HepG2 (cell line): ENCODE results near the gene TAPBP. TPM values are rescaled to one million over a fixed set of nuclear protein-coding genes. Genes with fewer than 3 reads are reported as not detected.

Source experiments
- BRD4 ChIP-seq: sonication (generic); formaldehyde crosslinking; IDR thresholded peaks from 2 replicates; pipeline ENCODE4 v1.4.0; 2020; ENCODE audit warnings: missing genetic modification reagents
- LCORL ChIP-seq, 2 experiments: fragments of 450-650 bp in 1 of 2; sonication (generic) in 1 of 2; formaldehyde crosslinking in 1 of 2; IDR thresholded peaks; 2 replicates each; pipeline versions ENCODE4 v1.5.0 to v1.6.1; 2017 to 2020; ENCODE audit warnings: antibody characterized with exemption in 1 of 2, missing genetic modification reagents in 1 of 2
- NKX3-1 ChIP-seq: sonication (generic); formaldehyde crosslinking; IDR thresholded peaks from 2 replicates; pipeline ENCODE4 v1.5.0; 2020; ENCODE audit warnings: missing genetic modification reagents
- RELA ChIP-seq: sonication (generic); formaldehyde crosslinking; IDR thresholded peaks from 2 replicates; pipeline ENCODE4 v1.4.0; 2020; ENCODE audit warnings: missing genetic modification reagents
- SIX4 ChIP-seq: sonication (generic); formaldehyde crosslinking; IDR thresholded peaks from 2 replicates; pipeline ENCODE4 v1.4.0; 2020; ENCODE audit warnings: missing genetic modification reagents
- SP140L ChIP-seq: sonication (generic); formaldehyde crosslinking; IDR thresholded peaks from 2 replicates; pipeline ENCODE4 v1.4.0; 2020; ENCODE audit warnings: missing genetic modification reagents, borderline replicate concordance
- YEATS2 ChIP-seq: sonication (generic); formaldehyde crosslinking; IDR thresholded peaks from 2 replicates; pipeline ENCODE4 v1.4.0; 2020; ENCODE audit warnings: missing genetic modification reagents, borderline replicate concordance
- ZBTB20 ChIP-seq: sonication (generic); formaldehyde crosslinking; IDR thresholded peaks from 2 replicates; pipeline ENCODE4 v1.8.1; 2023; ENCODE audit warnings: missing genetic modification reagents, low read depth, mild to moderate bottlenecking, borderline replicate concordance
- ZKSCAN1 ChIP-seq: fragments of 150-350 bp; IDR thresholded peaks from 2 replicates; pipeline ENCODE4 v1.6.1; 2014; ENCODE audit warnings: low read length
- ZNF619 ChIP-seq: sonication (generic); formaldehyde crosslinking; IDR thresholded peaks from 2 replicates; pipeline ENCODE4 v1.4.0; 2020; ENCODE audit warnings: mild to moderate bottlenecking, missing genetic modification reagents
- ZNF660 ChIP-seq: sonication (generic); formaldehyde crosslinking; IDR thresholded peaks from 2 replicates; pipeline ENCODE4 v1.5.1; 2020; ENCODE audit warnings: mild to moderate bottlenecking, low read depth, missing genetic modification reagents, borderline replicate concordance
- polyA plus RNA-seq, 8 experiments: library from polyadenylated mRNA; depleted of rRNA in 3 of 8; stranded (reverse) in 7 of 8; unstranded in 1 of 8; fragments of >200 nt; fragmentation: Illumina TruSeq in 4 of 8; extraction: Trizol in 4 of 8; gene quantifications; 2 replicates each; pipeline versions ENCODE4 v1.2.1 to v1.2.3, GENCODE V29; 2011 to 2016; ENCODE audit warnings: low read depth in 4 of 8, missing spikeins in 1 of 8, mixed read lengths in 1 of 8; ENCODE audit not compliant: insufficient read depth in 1 of 8
- total RNA-seq, 5 experiments: library from RNA; depleted of rRNA; stranded (reverse); fragments of >200 nt; fragmentation: Illumina TruSeq; extraction: Trizol; gene quantifications; 2 replicates each; pipeline ENCODE4 v1.2.3, GENCODE V29; 2016; ENCODE audit warnings: low read depth in 1 of 5
- TF ChIP-seq, protein P1 (sequence below): sonication (generic); formaldehyde crosslinking; IDR thresholded peaks from 2 replicates; pipeline ENCODE4 v1.8.1; 2023; ENCODE audit warnings: mild to moderate bottlenecking, missing genetic modification reagents
- TF ChIP-seq, protein P2 (sequence below): sonication (generic); formaldehyde crosslinking; IDR thresholded peaks from 2 replicates; pipeline ENCODE4 v1.9.0; 2021; ENCODE audit warnings: mild to moderate bottlenecking, missing genetic modification reagents
- TF ChIP-seq, protein P3 (sequence below): sonication (generic); formaldehyde crosslinking; conservative IDR thresholded peaks from 2 replicates; pipeline ENCODE4 v1.8.0; 2022; ENCODE audit warnings: mild to moderate bottlenecking, moderate library complexity, missing genetic modification reagents
- TF ChIP-seq, protein P4 (sequence below): sonication (generic); formaldehyde crosslinking; IDR thresholded peaks from 2 replicates; pipeline ENCODE4 v1.5.1; 2020; ENCODE audit warnings: missing genetic modification reagents, mild to moderate bottlenecking, borderline replicate concordance
- TF ChIP-seq, protein P5 (sequence below): sonication (generic); formaldehyde crosslinking; IDR thresholded peaks from 2 replicates; pipeline ENCODE4 v1.8.1; 2023; ENCODE audit warnings: missing genetic modification reagents, inconsistent platforms, borderline replicate concordance

The TAPBP gene
- total and polyA plus RNA-seq, 2 of the 13 experiments (the other 11 are each of a cell fraction or from before 2014, with no cell fraction given), result 27.4 to 32.3 TPM

DNA sequence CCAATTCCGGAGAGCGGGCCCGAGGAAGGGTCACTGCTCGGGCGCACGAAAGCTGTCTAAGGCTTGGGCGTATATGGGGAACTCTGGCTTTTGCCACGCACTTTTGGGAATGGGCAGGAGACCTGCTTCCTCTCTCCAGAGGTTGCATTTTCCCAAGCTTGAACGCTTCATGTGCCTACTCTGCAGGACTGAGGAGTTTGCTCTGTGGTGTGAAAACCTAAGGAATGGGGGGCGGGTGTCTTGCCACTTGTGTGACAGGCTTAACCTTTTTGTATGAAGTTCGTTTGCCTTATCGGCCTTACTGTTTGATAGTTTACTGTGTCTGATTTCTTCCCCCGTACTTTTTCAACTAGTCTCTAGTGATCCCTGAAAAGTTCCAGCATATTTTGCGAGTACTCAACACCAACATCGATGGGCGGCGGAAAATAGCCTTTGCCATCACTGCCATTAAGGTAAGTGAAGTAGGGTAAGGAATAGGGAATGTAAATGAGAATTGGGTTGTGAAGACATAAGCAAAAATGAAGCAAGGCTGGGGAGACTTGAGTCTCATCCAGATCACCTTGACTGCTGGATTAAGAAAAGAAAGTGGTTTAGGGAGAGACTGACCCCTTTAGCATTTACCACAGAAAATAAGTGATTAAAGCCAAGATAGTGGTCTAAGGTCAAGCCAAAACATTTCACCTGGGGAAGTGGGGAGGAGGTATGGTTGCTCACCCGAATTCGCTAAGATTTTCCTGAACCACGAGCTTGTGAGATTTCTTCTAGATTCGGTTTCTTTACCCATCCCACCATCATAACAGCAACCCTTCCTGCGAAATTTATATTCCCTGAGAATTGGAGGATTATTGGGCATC is 41.4 kb downstream of the TAPBP start (continued):
- TF ChIP-seq, protein P1, sequence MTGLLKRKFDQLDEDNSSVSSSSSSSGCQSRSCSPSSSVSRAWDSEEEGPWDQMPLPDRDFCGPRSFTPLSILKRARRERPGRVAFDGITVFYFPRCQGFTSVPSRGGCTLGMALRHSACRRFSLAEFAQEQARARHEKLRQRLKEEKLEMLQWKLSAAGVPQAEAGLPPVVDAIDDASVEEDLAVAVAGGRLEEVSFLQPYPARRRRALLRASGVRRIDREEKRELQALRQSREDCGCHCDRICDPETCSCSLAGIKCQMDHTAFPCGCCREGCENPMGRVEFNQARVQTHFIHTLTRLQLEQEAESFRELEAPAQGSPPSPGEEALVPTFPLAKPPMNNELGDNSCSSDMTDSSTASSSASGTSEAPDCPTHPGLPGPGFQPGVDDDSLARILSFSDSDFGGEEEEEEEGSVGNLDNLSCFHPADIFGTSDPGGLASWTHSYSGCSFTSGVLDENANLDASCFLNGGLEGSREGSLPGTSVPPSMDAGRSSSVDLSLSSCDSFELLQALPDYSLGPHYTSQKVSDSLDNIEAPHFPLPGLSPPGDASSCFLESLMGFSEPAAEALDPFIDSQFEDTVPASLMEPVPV, result 0 out of 2 replicates have a peak, but pooled peaks have one; percentile 5
- TF ChIP-seq, protein P2, sequence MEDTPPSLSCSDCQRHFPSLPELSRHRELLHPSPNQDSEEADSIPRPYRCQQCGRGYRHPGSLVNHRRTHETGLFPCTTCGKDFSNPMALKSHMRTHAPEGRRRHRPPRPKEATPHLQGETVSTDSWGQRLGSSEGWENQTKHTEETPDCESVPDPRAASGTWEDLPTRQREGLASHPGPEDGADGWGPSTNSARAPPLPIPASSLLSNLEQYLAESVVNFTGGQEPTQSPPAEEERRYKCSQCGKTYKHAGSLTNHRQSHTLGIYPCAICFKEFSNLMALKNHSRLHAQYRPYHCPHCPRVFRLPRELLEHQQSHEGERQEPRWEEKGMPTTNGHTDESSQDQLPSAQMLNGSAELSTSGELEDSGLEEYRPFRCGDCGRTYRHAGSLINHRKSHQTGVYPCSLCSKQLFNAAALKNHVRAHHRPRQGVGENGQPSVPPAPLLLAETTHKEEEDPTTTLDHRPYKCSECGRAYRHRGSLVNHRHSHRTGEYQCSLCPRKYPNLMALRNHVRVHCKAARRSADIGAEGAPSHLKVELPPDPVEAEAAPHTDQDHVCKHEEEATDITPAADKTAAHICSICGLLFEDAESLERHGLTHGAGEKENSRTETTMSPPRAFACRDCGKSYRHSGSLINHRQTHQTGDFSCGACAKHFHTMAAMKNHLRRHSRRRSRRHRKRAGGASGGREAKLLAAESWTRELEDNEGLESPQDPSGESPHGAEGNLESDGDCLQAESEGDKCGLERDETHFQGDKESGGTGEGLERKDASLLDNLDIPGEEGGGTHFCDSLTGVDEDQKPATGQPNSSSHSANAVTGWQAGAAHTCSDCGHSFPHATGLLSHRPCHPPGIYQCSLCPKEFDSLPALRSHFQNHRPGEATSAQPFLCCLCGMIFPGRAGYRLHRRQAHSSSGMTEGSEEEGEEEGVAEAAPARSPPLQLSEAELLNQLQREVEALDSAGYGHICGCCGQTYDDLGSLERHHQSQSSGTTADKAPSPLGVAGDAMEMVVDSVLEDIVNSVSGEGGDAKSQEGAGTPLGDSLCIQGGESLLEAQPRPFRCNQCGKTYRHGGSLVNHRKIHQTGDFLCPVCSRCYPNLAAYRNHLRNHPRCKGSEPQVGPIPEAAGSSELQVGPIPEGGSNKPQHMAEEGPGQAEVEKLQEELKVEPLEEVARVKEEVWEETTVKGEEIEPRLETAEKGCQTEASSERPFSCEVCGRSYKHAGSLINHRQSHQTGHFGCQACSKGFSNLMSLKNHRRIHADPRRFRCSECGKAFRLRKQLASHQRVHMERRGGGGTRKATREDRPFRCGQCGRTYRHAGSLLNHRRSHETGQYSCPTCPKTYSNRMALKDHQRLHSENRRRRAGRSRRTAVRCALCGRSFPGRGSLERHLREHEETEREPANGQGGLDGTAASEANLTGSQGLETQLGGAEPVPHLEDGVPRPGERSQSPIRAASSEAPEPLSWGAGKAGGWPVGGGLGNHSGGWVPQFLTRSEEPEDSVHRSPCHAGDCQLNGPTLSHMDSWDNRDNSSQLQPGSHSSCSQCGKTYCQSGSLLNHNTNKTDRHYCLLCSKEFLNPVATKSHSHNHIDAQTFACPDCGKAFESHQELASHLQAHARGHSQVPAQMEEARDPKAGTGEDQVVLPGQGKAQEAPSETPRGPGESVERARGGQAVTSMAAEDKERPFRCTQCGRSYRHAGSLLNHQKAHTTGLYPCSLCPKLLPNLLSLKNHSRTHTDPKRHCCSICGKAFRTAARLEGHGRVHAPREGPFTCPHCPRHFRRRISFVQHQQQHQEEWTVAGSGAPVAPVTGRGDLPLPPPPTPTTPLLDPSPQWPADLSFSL (CRISPR knock-in tag), result no peak
- TF ChIP-seq NKX3-1 (CRISPR knock-in tag) (no peak), YEATS2 (CRISPR knock-in tag) (peak; percentile 67; the same call in 1 of the 2 replicates), SP140L (CRISPR knock-in tag) (no peak), SIX4 (CRISPR knock-in tag) (no peak), ZNF619 (no peak), RELA (CRISPR knock-in tag) (no peak), ZNF660 (CRISPR knock-in tag) (no peak), LCORL (IDR thresholded peaks at IDR 0.05) (no peak), LCORL (CRISPR knock-in tag; IDR thresholded peaks at IDR 0.05) (no peak), BRD4 (no peak), ZKSCAN1 (no peak), ZBTB20 (CRISPR knock-in tag) (no peak)
- TF ChIP-seq, protein P3, sequence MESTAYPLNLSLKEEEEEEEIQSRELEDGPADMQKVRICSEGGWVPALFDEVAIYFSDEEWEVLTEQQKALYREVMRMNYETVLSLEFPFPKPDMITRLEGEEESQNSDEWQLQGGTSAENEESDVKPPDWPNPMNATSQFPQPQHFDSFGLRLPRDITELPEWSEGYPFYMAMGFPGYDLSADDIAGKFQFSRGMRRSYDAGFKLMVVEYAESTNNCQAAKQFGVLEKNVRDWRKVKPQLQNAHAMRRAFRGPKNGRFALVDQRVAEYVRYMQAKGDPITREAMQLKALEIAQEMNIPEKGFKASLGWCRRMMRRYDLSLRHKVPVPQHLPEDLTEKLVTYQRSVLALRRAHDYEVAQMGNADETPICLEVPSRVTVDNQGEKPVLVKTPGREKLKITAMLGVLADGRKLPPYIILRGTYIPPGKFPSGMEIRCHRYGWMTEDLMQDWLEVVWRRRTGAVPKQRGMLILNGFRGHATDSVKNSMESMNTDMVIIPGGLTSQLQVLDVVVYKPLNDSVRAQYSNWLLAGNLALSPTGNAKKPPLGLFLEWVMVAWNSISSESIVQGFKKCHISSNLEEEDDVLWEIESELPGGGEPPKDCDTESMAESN (CRISPR knock-in tag), result no peak
- TF ChIP-seq, protein P4, sequence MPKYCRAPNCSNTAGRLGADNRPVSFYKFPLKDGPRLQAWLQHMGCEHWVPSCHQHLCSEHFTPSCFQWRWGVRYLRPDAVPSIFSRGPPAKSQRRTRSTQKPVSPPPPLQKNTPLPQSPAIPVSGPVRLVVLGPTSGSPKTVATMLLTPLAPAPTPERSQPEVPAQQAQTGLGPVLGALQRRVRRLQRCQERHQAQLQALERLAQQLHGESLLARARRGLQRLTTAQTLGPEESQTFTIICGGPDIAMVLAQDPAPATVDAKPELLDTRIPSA (CRISPR knock-in tag), result no peak
- TF ChIP-seq, protein P5, sequence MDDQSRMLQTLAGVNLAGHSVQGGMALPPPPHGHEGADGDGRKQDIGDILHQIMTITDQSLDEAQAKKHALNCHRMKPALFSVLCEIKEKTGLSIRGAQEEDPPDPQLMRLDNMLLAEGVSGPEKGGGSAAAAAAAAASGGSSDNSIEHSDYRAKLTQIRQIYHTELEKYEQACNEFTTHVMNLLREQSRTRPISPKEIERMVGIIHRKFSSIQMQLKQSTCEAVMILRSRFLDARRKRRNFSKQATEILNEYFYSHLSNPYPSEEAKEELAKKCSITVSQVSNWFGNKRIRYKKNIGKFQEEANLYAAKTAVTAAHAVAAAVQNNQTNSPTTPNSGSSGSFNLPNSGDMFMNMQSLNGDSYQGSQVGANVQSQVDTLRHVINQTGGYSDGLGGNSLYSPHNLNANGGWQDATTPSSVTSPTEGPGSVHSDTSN, result 0 out of 2 replicates have a peak, but pooled peaks have one; percentile 71
